Esophagus muscularis mucosa (tissue), 3 donors: ENCODE results near the gene PHF21A.

ENCODE experiments used
- CTCF ChIP-seq, 3 experiments: fragments of 200-600 bp in 2 of 3; fragments of 450-650 bp in 1 of 3; sonication (generic) in 2 of 3; IDR thresholded peaks; one replicate each; pipeline ENCODE4 v1.5.1; 2017 to 2019; ENCODE audit warnings: antibody characterized with exemption in 3 of 3, mild to moderate bottlenecking in 2 of 3, moderate library complexity in 1 of 3
- POLR2A ChIP-seq: fragments of 450-650 bp; IDR thresholded peaks from one replicate; pipeline ENCODE4 v1.6.1; 2017; ENCODE audit warnings: antibody characterized with exemption, moderate library complexity, mild to moderate bottlenecking, low read depth

- TF ChIP-seq CTCF (IDR thresholded peaks at IDR 0.05) = no peak
- no peak for TF ChIP-seq POLR2A
These were observed 123.7 kb downstream of the PHF21A start for GRCh38 chr11:45997599-45997998.
